Cardiac fibroblast (primary cell): ENCODE results near the gene TRHDE.

Source experiments
- DNase-seq, 2 donors: peaks; one replicate each; pipeline versions ENCODE4 v3.0.0 to v3.0.0-alpha.2; 2010; ENCODE audit warnings: low read depth in 2 of 2
- H3K4me3 ChIP-seq, 2 donors: replicated peaks in 1 of 2; 1 replicate in 1 of 2; 2 replicates in 1 of 2; pipeline ENCODE4 v1.5.1; 2011; ENCODE audit warnings: low read depth in 2 of 2, low read length in 2 of 2, mild to moderate bottlenecking in 2 of 2, moderate library complexity in 1 of 2
- TF ChIP-seq, protein P1 (sequence below): IDR thresholded peaks from one replicate; pipeline ENCODE4 v1.5.1; 2011; ENCODE audit warnings: low read depth, mild to moderate bottlenecking, low read length, inconsistent platforms

The TRHDE gene

DNA sequence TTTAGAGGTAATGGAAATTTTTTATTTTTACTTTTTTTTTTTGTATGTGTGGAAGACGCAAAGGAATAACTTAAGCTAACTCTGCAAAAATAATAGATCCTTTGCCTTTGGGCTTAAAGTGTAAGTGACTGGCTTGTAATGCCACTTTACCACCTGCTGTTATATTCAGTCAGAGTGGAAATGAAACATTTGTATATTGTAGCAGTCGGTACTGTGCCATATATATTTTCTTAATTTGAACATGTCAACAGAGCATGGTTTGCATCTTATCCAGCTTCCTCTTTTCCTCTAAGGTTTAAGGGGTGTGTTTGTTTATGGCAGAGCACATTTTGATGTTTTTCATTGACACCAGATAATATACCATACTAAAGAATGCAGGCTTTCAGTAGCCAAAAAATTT lies 176.6 kb downstream of the TRHDE start:
- TF ChIP-seq, protein P1, sequence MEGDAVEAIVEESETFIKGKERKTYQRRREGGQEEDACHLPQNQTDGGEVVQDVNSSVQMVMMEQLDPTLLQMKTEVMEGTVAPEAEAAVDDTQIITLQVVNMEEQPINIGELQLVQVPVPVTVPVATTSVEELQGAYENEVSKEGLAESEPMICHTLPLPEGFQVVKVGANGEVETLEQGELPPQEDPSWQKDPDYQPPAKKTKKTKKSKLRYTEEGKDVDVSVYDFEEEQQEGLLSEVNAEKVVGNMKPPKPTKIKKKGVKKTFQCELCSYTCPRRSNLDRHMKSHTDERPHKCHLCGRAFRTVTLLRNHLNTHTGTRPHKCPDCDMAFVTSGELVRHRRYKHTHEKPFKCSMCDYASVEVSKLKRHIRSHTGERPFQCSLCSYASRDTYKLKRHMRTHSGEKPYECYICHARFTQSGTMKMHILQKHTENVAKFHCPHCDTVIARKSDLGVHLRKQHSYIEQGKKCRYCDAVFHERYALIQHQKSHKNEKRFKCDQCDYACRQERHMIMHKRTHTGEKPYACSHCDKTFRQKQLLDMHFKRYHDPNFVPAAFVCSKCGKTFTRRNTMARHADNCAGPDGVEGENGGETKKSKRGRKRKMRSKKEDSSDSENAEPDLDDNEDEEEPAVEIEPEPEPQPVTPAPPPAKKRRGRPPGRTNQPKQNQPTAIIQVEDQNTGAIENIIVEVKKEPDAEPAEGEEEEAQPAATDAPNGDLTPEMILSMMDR, result no peak
- no peak overlapping the region for H3K4me3 ChIP-seq
- DNase-seq, result no peak

DNA sequence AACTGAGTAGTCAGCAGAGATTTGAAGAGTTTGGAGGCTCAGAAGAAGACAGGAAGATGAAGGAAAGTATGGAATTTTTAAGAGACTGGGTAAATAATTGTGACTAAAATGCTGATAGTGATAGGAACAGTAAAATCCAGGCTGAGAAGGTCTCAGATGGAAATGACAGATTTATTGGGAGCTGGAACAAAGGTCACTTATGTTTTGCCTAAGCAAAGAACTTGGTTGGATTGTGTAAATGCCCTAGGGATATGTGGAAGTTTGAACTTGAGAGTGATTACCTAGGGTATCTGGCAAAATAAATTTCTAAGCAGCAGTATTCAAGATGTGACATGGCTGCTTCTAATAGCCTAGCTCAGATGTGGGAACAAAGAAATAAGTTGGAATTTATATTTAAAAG lies 180.9 kb downstream of the TRHDE start:
- no peak for DNase-seq
- TF ChIP-seq, protein P1, result no peak
- no peak overlapping the region for H3K4me3 ChIP-seq

DNA sequence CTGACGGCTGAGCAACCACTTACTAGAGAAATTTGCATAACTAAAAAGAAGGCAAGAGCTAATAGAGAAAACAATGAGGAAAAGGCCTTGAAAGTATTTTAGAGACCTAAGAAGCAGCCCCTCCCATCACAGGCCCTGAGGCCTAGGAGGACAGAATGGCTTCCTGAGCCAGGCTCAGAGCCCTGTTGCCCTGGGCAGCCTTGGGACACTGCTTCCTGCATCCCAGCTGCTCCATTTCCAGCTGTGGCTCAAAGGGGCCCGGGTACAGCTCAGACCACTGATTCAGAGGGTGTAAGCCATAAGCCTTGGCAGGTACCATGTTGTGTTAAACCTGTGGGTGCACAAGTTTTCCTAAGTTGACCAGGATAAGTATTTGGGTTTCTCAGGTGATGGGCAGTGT lies 181.4 kb downstream of the TRHDE start:
- no peak overlapping the region for H3K4me3 ChIP-seq
- TF ChIP-seq, protein P1, result no peak
- no peak for DNase-seq

DNA sequence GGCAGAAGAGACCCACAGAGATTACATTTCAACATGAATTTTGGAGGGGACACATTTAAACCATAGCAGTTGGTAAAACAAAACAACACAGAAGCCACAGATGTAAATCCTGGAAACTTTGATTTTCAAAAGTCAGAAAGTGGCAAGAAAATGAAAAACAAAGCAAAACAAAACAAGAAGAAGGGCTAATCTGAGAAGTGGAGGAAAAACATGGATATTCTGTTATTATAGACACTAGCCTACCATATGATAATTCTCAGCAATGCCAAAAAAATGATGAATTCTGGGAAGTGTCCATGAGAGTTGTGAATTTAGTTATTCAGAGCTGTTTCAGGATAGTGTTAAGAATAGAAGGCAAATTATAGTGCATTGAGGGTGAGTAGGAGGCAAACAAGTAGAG lies 192.3 kb downstream of the TRHDE start:
- TF ChIP-seq, protein P1, result no peak

DNA sequence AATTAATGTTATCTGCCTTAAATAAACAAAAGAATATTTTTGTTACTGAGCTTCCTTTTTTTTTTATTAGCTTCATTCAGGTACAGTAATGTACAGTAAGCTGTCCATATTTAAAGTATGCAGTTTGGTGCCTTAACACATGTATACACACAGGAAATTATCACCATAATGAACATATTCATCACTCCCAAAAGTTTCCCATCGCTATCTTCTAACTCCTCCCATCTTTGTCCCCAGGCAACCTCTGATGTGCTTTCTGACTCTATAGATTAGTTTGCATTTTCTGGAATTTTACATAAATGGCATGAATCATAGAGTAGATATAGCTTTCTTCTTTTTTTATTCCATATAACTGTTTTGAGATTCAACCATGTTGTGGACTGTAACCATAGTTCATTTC lies 193.0 kb downstream of the TRHDE start:
- H3K4me3 ChIP-seq, result no peak overlapping the region
- TF ChIP-seq, protein P1, result no peak
- DNase-seq, result no peak

More for the DNA sequence above, 192.3 kb downstream of the TRHDE start:
- no peak for DNase-seq
- no peak overlapping the region for H3K4me3 ChIP-seq

DNA sequence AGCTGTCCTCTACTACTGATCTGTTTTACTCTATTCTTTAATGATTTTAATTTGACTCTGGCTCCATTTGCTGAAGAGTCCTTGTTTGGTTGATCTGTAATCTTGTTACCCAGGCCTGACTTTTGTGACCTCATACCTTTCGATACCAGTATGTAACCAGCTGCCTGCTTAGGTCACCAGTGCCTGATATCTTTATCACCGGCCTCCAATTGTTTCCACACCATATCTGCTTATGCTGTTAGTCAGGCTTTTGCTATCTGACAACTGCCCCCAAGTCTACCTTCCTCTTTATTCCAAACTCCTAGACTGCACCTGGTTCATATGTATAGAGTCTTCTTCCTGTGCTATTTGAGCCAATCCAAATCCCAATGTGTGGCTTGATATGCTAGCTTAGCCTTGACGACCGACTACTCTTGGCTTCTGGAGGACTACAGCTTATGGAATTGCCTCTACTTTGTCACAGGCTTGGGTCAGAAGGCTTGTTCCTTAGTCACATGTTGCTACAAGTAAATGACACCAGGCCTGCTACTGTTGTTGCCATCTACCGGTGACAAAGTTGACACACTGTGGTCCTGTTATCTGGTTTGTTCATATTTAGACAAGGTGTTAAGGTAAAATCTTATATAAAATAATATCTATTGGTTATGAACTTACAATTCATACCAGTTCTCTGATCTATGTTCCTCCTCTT lies 193.9 kb downstream of the TRHDE start:
- TF ChIP-seq, protein P1, result no peak
- DNase-seq, result no peak
- H3K4me3 ChIP-seq, result no peak overlapping the region

DNA sequence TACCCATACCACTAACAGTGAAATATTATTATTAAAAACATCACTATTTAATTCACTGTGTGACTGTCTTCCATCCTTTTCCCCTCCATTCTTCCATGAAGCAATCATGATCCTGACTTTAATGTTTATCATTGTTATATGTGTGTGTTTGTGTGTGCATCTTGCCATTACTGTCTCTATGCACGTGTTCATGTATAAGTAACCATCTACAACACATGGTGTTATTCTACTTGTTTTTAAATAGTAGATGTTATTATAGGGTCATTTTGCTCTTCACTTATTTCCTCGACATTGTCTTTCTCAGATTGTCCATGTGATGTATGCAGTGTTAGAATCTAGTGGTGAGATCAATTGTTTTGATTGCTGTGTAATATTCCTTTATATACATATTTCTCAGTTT lies 195.8 kb downstream of the TRHDE start:
- DNase-seq, result no peak
- TF ChIP-seq, protein P1, result no peak
- H3K4me3 ChIP-seq, result no peak overlapping the region
